ENCODE results near the gene EXOC6B.

DNA sequence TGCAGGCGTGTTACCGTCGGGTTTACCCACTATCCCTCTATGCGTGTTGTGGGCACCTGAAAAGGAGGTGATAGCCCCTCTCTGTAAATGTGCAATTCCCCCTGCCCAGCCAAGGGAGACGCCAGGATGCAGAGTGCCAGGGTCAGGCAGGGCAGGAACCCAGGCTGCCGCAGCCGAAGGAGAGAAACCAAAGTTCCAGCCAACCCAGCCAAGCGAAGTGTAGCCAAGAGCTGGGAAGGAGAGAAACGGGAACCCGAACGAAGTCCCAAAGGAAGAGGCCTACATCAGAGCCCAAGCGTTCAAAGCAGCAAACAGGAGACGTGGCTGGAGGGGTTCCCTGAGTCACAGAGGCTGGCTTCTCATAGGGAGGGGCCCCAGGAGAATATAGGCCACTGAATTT is 37.2 kb upstream of the EXOC6B start:
- TF ChIP-seq, protein P1, sequence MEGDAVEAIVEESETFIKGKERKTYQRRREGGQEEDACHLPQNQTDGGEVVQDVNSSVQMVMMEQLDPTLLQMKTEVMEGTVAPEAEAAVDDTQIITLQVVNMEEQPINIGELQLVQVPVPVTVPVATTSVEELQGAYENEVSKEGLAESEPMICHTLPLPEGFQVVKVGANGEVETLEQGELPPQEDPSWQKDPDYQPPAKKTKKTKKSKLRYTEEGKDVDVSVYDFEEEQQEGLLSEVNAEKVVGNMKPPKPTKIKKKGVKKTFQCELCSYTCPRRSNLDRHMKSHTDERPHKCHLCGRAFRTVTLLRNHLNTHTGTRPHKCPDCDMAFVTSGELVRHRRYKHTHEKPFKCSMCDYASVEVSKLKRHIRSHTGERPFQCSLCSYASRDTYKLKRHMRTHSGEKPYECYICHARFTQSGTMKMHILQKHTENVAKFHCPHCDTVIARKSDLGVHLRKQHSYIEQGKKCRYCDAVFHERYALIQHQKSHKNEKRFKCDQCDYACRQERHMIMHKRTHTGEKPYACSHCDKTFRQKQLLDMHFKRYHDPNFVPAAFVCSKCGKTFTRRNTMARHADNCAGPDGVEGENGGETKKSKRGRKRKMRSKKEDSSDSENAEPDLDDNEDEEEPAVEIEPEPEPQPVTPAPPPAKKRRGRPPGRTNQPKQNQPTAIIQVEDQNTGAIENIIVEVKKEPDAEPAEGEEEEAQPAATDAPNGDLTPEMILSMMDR (IDR thresholded peaks at IDR 0.05), result no peak
- no peak for TF ChIP-seq POLR2A (IDR thresholded peaks at IDR 0.05)

Data from prostate gland (tissue), 2 donors.